K562 (cell line): ENCODE results near the gene TEP1. TPM values are rescaled to one million over a fixed set of nuclear protein-coding genes. Genes with fewer than 3 reads are reported as not detected.

ENCODE experiments used
- ATAC-seq: fragments of 200-7000 bp; cut with Tn5 transposase; 3 replicates; pipeline ENCODE4 v1.9.1; 2020; ENCODE audit warnings: moderate library complexity
- BruUV-seq: library from RNA; stranded (reverse); fragments of 400-500 nt; replicated peaks from 2 replicates; lab custom pipeline; 2021; lab: Mats Ljungman, UMichigan
- CTCF ChIA-PET: fragments of 300-600 bp; formaldehyde crosslinking; extraction: SDS; loops from one replicate; lab custom pipeline; 2021; ENCODE audit warnings: low intra/inter-chr PET ratio; lab: Yijun Ruan, JAX
- POLR2A ChIA-PET: fragments of 300-600, 350-650 bp; sonication (Branson Sonifier 250); formaldehyde crosslinking; extraction: SDS; loops from one replicate; lab custom pipeline; 2021; ENCODE audit warnings: antibody characterized with exemption, inconsistent platforms; lab: Yijun Ruan, JAX
- DNase-seq, 4 experiments: peaks; one replicate each; pipeline versions ENCODE4 v3.0.0 to v3.0.0-alpha.2; 2011 to 2018; ENCODE audit warnings: low spot score in 3 of 4, mixed read lengths in 3 of 4; ENCODE audit errors: extremely low read depth in 1 of 4
- FAIRE-seq: peaks from 2 replicates; lab custom pipeline; 2011; peaks lifted over from hg19 to GRCh38; lab: Jason Lieb, UNC
- H2AFZ ChIP-seq: 2 replicates; pipeline ENCODE4 v1.6.0; 2011; ENCODE audit warnings: low read depth, low read length, control low read depth, inconsistent platforms
- H3K27ac ChIP-seq: fragments of 200-600 bp; 3 replicates; pipeline ENCODE4 v1.8.0; 2011; ENCODE audit warnings: low read depth, mild to moderate bottlenecking, control low read depth, inconsistent platforms, low read length, moderate library complexity, mixed read lengths; ENCODE audit errors: extremely low read depth
- H3K27me3 ChIP-seq, 2 experiments: fragments of 300-600 bp in 1 of 2; 2 replicates in 1 of 2; 3 replicates in 1 of 2; pipeline versions ENCODE4 v1.6.0 to v1.8.0; 2011; ENCODE audit warnings: inconsistent platforms in 2 of 2, low read length in 2 of 2, mild to moderate bottlenecking in 1 of 2, mixed read lengths in 1 of 2, moderate library complexity in 1 of 2; ENCODE audit not compliant: control insufficient read depth in 2 of 2, insufficient read depth in 2 of 2
- H3K36me3 ChIP-seq: fragments of 300-600 bp; 3 replicates; pipeline ENCODE4 v1.8.0; 2011; ENCODE audit warnings: mild to moderate bottlenecking, low read length, inconsistent platforms; ENCODE audit not compliant: control insufficient read depth, insufficient read depth
- H3K4me1 ChIP-seq, 2 experiments: fragments of 200-600 bp in 1 of 2; replicated peaks in 1 of 2; 2 replicates in 1 of 2; 3 replicates in 1 of 2; pipeline versions ENCODE4 v1.5.1 to v1.8.0; 2011; ENCODE audit warnings: inconsistent platforms in 2 of 2, low read length in 2 of 2, mild to moderate bottlenecking in 1 of 2, mixed read lengths in 1 of 2, moderate library complexity in 1 of 2; ENCODE audit not compliant: control insufficient read depth in 2 of 2, insufficient read depth in 2 of 2
- H3K4me2 ChIP-seq: 2 replicates; pipeline ENCODE4 v1.6.1; 2011; ENCODE audit warnings: low read length, control low read depth, inconsistent platforms, mixed read lengths; ENCODE audit not compliant: insufficient read depth
- H3K4me3 ChIP-seq: fragments of 200-600 bp; sonication (generic), shearing (Covaris generic); 2 replicates; pipeline ENCODE4 v1.5.1; 2016; ENCODE audit warnings: control low read depth, inconsistent platforms
- H3K79me2 ChIP-seq: fragments of 200-600 bp; 3 replicates; pipeline ENCODE4 v1.8.0; 2011; ENCODE audit warnings: low read length, inconsistent platforms; ENCODE audit not compliant: control insufficient read depth, insufficient read depth
- H3K9ac ChIP-seq, 2 experiments: 2 replicates each; pipeline versions ENCODE4 v1.6.0 to v1.6.1; 2011; ENCODE audit warnings: low read depth in 2 of 2, low read length in 2 of 2, control low read depth in 1 of 2, inconsistent platforms in 1 of 2, mild to moderate bottlenecking in 1 of 2, mixed read lengths in 1 of 2; ENCODE audit not compliant: insufficient read depth in 1 of 2
- H3K9me1 ChIP-seq: one replicate; pipeline ENCODE4 v1.6.0; 2011; ENCODE audit warnings: inconsistent platforms, mild to moderate bottlenecking, low read length, moderate library complexity; ENCODE audit not compliant: control insufficient read depth, insufficient read depth
- H3K9me3 ChIP-seq: replicated peaks from 2 replicates; pipeline ENCODE4 v1.5.1; 2011; ENCODE audit warnings: low read depth, low read length, inconsistent platforms; ENCODE audit not compliant: control insufficient read depth, insufficient read depth
- H4K20me1 ChIP-seq: replicated peaks from 2 replicates; pipeline ENCODE4 v1.6.1; 2011; ENCODE audit warnings: low read length, inconsistent platforms, mixed read lengths; ENCODE audit not compliant: control insufficient read depth, insufficient read depth
- ATF3 ChIP-seq, 2 experiments: fragments of 450-650 bp in 1 of 2; sonication (generic) in 1 of 2; formaldehyde crosslinking in 1 of 2; IDR thresholded peaks in 1 of 2; conservative IDR thresholded peaks in 1 of 2; 2 replicates each; pipeline versions ENCODE4 v1.6.1 to v1.8.1; 2016 to 2023; ENCODE audit warnings: mild to moderate bottlenecking in 2 of 2, moderate library complexity in 2 of 2, inconsistent platforms in 1 of 2, missing genetic modification reagents in 1 of 2
- PTRF ChIP-seq: fragments of 450-650 bp; IDR thresholded peaks from 2 replicates; pipeline ENCODE4 v1.6.1; 2016; ENCODE audit warnings: mild to moderate bottlenecking, missing genetic modification characterization, missing compliant biosample characterization
- WGBS: fragments of 100-300 bp; shearing (Covaris generic); methylation state at CpG from one replicate; pipeline ENCODE4 v1.1.6; 2016; ENCODE audit warnings: low coverage, mixed read lengths; ENCODE audit not compliant: insufficient coverage; ENCODE audit errors: missing lambda C conversion rate; 5-methylcytosine and 5-hydroxymethylcytosine counted together
- in situ Hi-C: fragments of 300-500 bp; cut with MboI; formaldehyde crosslinking; loops from 4 replicates; pipeline ENCODE4 v1.15.0; 2018; ENCODE audit warnings: inconsistent platforms, mixed read lengths
- intact Hi-C: fragments of 100-400 bp; cut with micrococcal nuclease; formaldehyde crosslinking; loops from 2 replicates; pipeline ENCODE4 v1.14.2; 2022
- polyA plus RNA-seq, 8 experiments: library from polyadenylated mRNA; depleted of rRNA in 4 of 8; stranded (reverse) in 5 of 8; unstranded in 3 of 8; fragments of >200 nt; fragmentation: Nextera tagmentation in 2 of 8; fragmentation: Illumina TruSeq in 1 of 8; extraction: Ambion mirVana in 2 of 8; extraction: Trizol in 1 of 8; gene quantifications; 2 replicates each; pipeline versions ENCODE4 v1.2.1 to v1.2.3, GENCODE V29; 2011 to 2014; ENCODE audit warnings: inconsistent platforms in 1 of 8, missing spikeins in 1 of 8
- total RNA-seq, 7 experiments: library from RNA; depleted of rRNA in 6 of 7; stranded (reverse); fragments of >200 nt in 6 of 7; fragmentation: Illumina TruSeq in 2 of 7; extraction: Trizol in 2 of 7; gene quantifications; 2 replicates each; pipeline versions ENCODE4 v1.2.1 to v1.2.3, GENCODE V29; 2011 to 2021; ENCODE audit warnings: low replicate concordance in 1 of 7

TEP1 gene
- total and polyA plus RNA-seq, 9 of the 15 experiments (the other 6 are each of a cell fraction or from before 2014, with no cell fraction given), result 1.0 to 12.2 (median 7.1) TPM

DNA sequence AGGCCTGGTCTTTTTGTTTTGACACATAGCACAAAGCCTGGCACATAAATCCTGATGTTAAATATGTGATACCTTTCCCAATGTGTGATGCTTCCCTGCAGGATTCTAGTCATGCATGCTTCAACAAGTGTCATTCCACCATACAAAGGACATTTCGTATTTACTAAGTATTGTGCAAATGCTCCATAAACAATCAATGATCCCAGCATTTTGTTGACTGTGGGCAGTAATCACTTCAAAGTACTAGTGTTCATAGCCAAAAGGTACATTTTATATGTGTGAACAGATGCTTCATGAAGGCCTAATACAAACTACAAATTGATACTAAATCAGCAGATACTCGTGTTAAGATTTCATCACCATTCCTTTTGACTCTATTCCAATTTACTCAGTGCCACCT, 84.6 kb downstream of the TEP1 start:
- ChIA-PET CTCF (interaction anchor here (3.1 kb wide), 1 partner anchor 281 kb away, joined by 43 read pairs; no protein-coding TSS in a partner anchor), POLR2A (interaction anchor here (1.7 kb wide), 1 partner anchor 15 kb away, joined by 10 read pairs; the partner anchor contains the start of gene PARP2)
- BruUV-seq, result no TSS peak
- peak overlapping the region; percentile 18 for H3K4me2 ChIP-seq
- H3K79me2 ChIP-seq, result peaks cover 90% of the 10 kb centered on the region
- in situ Hi-C loops, result loop anchor here (5.0 kb wide), 1 partner anchor 284 kb away; no protein-coding TSS in a partner anchor
- DNase-seq (no peak), ATAC-seq (no peak), FAIRE-seq (no peak)
- no peak overlapping the region for H3K27ac ChIP-seq
- H3K4me3 ChIP-seq, result no peak overlapping the region
- no peak for TF ChIP-seq PTRF (tag)
- 0 out of 2 replicates have a peak, but pooled peaks have one; percentile 21 for TF ChIP-seq ATF3 (IDR thresholded peaks at IDR 0.05)
- TF ChIP-seq ATF3 (CRISPR knock-in tag; conservative IDR thresholded peaks at IDR 0.05), result no peak
- no peak overlapping the region for H2AFZ ChIP-seq
- no peaks in the 10 kb centered on the region; the same call in 1 of the 2 replicates for H3K9me3 ChIP-seq
- intact Hi-C loops, result loop anchor here (5.0 kb wide), 1 partner anchor 84 kb away; the partner anchor contains the start of gene TEP1
- no peaks in the 10 kb centered on the region; the same call in 1 of the 2 replicates for H4K20me1 ChIP-seq
- peaks cover 0 to 16% of the 10 kb centered on the region in 2 experiments; a peak in 2 of 5 replicates for H3K4me1 ChIP-seq
- peaks cover 67% of the 10 kb centered on the region for H3K36me3 ChIP-seq
- no peaks in the 10 kb centered on the region for H3K27me3 ChIP-seq
- WGBS, result 50% methylated on average over 2 of the region's 2 CpGs
- no peaks in the 10 kb centered on the region for H3K9me1 ChIP-seq
- no peak overlapping the region for H3K9ac ChIP-seq
